ENCODE measurements around the gene MYL10. TPM values are rescaled to one million over a fixed set of nuclear protein-coding genes. Genes with fewer than 3 reads are reported as not detected.
"Not testable (repeated sequence)": the region's sequence is repeated elsewhere in the genome, so short reads cannot be mapped to it uniquely, and the experiment has no call there.

Gene MYL10
- total RNA-seq, 1 experiment from 2014 or later: not detected

- intact Hi-C loops (cut with micrococcal nuclease; ENCODE audit: unreplicated experiment): no loop called here
- H3K27ac Mint-ChIP-seq (ENCODE audit: unreplicated experiment): no peak overlapping the region
- no peak overlapping the region for H3K4me3 Mint-ChIP-seq (ENCODE audit: low read depth, unreplicated experiment)
- no peak for TF ChIP-seq CTCF (IDR thresholded peaks at IDR 0.05; ENCODE audit: unreplicated experiment)
- no peaks in the 10 kb centered on the region for H3K4me1 Mint-ChIP-seq (ENCODE audit: low read depth, unreplicated experiment)
- CTCF ChIA-PET: no interaction called here
- peaks cover 25% of the 10 kb centered on the region for H3K27me3 Mint-ChIP-seq (ENCODE audit: unreplicated experiment)
- no peaks in the 10 kb centered on the region for H3K9me3 Mint-ChIP-seq (ENCODE audit: low read depth, unreplicated experiment)
- H3K36me3 Mint-ChIP-seq (ENCODE audit: insufficient read depth, unreplicated experiment): no peaks in the 10 kb centered on the region
- no TSS peak for BruUV-seq (replicated peaks)
- no peak for DNase-seq
These were observed 30.6 kb upstream of the MYL10 start for GRCh38 chr7:101659706-101660105.

DNA sequence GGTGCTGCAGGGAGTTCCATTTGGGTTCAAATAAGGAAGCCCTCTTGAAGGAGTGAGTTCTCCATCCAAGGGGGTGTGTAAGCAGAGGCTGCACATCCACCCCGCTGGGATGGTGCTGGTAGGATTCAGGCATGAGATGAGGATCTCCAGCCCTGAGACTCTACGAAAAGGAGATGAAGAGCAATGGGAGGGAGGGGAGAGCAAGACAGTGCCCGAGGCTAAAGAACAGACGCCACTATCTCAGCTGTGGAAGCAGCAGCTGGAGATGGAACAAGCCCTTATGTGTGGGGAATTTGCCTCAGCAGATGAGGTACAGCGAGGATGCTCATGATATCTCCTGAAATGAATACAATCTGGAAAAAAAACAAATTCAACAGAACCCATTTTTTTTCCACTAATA lies 28.1 kb upstream of the MYL10 start:
- CTCF ChIA-PET: no interaction called here
- H3K27me3 Mint-ChIP-seq (ENCODE audit: unreplicated experiment): peaks cover 45% of the 10 kb centered on the region

DNA sequence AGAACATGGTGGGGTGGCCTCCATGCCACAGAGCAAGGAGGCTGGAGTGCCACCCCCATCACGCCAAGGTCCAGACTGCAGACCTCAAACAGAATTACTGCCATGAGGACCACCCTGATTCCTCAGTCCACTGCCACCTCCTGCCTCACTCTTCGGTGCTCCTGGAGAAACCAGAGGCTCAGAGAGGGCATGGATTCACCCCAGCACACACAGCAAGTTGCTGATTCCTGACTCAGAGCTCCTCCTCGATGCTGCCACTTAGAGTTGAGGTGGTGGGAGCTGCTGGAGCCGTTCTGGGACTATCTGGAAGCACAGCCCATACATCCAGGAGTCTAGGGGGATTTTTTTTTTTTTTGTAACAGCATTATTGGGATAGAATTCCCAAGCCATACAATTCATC lies 22.0 kb upstream of the MYL10 start:
- Mint-ChIP-seq H3K4me3 (ENCODE audit: low read depth, unreplicated experiment) (no peak overlapping the region), H3K36me3 (ENCODE audit: insufficient read depth, unreplicated experiment) (no peaks in the 10 kb centered on the region), H3K27ac (ENCODE audit: unreplicated experiment) (no peak overlapping the region), H3K4me1 (ENCODE audit: low read depth, unreplicated experiment) (no peaks in the 10 kb centered on the region), H3K9me3 (ENCODE audit: low read depth, unreplicated experiment) (no peaks in the 10 kb centered on the region), H3K27me3 (ENCODE audit: unreplicated experiment) (peaks cover 63% of the 10 kb centered on the region)
- no peak for TF ChIP-seq CTCF (IDR thresholded peaks at IDR 0.05; ENCODE audit: unreplicated experiment)
- intact Hi-C loops (cut with micrococcal nuclease; ENCODE audit: unreplicated experiment): no loop called here
- CTCF ChIA-PET: interaction anchor here (0.6 kb wide), 1 partner anchor 176 kb away, joined by 3 read pairs; no protein-coding TSS in a partner anchor
- no TSS peak for BruUV-seq (replicated peaks)
- DNase-seq: no peak

More for the DNA sequence above, 28.1 kb upstream of the MYL10 start:
- intact Hi-C loops (cut with micrococcal nuclease; ENCODE audit: unreplicated experiment): no loop called here
- H3K9me3 Mint-ChIP-seq (ENCODE audit: low read depth, unreplicated experiment): no peaks in the 10 kb centered on the region
- H3K4me1 Mint-ChIP-seq (ENCODE audit: low read depth, unreplicated experiment): no peaks in the 10 kb centered on the region
- H3K36me3 Mint-ChIP-seq (ENCODE audit: insufficient read depth, unreplicated experiment): no peaks in the 10 kb centered on the region
- H3K27ac Mint-ChIP-seq (ENCODE audit: unreplicated experiment): no peak overlapping the region
- BruUV-seq (replicated peaks): no TSS peak
- H3K4me3 Mint-ChIP-seq (ENCODE audit: low read depth, unreplicated experiment): no peak overlapping the region
- DNase-seq: no peak
- TF ChIP-seq CTCF (IDR thresholded peaks at IDR 0.05; ENCODE audit: unreplicated experiment): no peak

- H3K4me1 Mint-ChIP-seq (ENCODE audit: low read depth, unreplicated experiment): no peaks in the 10 kb centered on the region
These were observed 21.5 kb upstream of the MYL10 start for GRCh38 chr7:101650579-101651081.

GRCh38 chr7:101647876-101648275 lies 18.8 kb upstream of the MYL10 start:
- DNase-seq; H3K27ac Mint-ChIP-seq (ENCODE audit: unreplicated experiment); H3K4me3 Mint-ChIP-seq (ENCODE audit: low read depth, unreplicated experiment); intact Hi-C loops (cut with micrococcal nuclease; ENCODE audit: unreplicated experiment); BruUV-seq (replicated peaks); H3K4me1 Mint-ChIP-seq (ENCODE audit: low read depth, unreplicated experiment); CTCF ChIA-PET; H3K36me3 Mint-ChIP-seq (ENCODE audit: insufficient read depth, unreplicated experiment); H3K9me3 Mint-ChIP-seq (ENCODE audit: low read depth, unreplicated experiment): not testable (repeated sequence)
- peaks cover 41% of the 10 kb centered on the region for H3K27me3 Mint-ChIP-seq (ENCODE audit: unreplicated experiment)

More at GRCh38 chr7:101650579-101651081, 21.5 kb upstream of the MYL10 start:
- Mint-ChIP-seq H3K9me3 (ENCODE audit: low read depth, unreplicated experiment) (no peaks in the 10 kb centered on the region), H3K27ac (ENCODE audit: unreplicated experiment) (no peak overlapping the region), H3K27me3 (ENCODE audit: unreplicated experiment) (peaks cover 58% of the 10 kb centered on the region), H3K36me3 (ENCODE audit: insufficient read depth, unreplicated experiment) (no peaks in the 10 kb centered on the region), H3K4me3 (ENCODE audit: low read depth, unreplicated experiment) (no peak overlapping the region)
- CTCF ChIA-PET: interaction anchor here (0.6 kb wide), 1 partner anchor 176 kb away, joined by 3 read pairs; no protein-coding TSS in a partner anchor
- BruUV-seq (replicated peaks): no TSS peak
- no peak for TF ChIP-seq CTCF (IDR thresholded peaks at IDR 0.05; ENCODE audit: unreplicated experiment)
- DNase-seq: no peak
- intact Hi-C loops (cut with micrococcal nuclease; ENCODE audit: unreplicated experiment): no loop called here
